OCI-LY1 (cell line): Measurements from ENCODE around the gene NPIPB4.
"Not testable (repeated sequence)": the region's sequence is repeated elsewhere in the genome, so short reads cannot be mapped to it uniquely, and the experiment has no call there.

ENCODE experiments used
- EZH2 ChIP-seq: fragments of 200-600 bp; sonication (generic), shearing (Covaris generic); IDR thresholded peaks from 2 replicates; pipeline ENCODE4 v1.8.0; 2017; ENCODE audit warnings: borderline replicate concordance, mixed run types, mild to moderate bottlenecking, antibody characterized with exemption, low read length, moderate library complexity, mixed read lengths
- TF ChIP-seq, protein P1 (sequence below): fragments of 200-600 bp; sonication (generic), shearing (Covaris generic); IDR thresholded peaks from 2 replicates; pipeline ENCODE4 v1.5.1; 2017; ENCODE audit warnings: mild to moderate bottlenecking, antibody characterized with exemption, low read length, moderate library complexity, mixed read lengths

DNA sequence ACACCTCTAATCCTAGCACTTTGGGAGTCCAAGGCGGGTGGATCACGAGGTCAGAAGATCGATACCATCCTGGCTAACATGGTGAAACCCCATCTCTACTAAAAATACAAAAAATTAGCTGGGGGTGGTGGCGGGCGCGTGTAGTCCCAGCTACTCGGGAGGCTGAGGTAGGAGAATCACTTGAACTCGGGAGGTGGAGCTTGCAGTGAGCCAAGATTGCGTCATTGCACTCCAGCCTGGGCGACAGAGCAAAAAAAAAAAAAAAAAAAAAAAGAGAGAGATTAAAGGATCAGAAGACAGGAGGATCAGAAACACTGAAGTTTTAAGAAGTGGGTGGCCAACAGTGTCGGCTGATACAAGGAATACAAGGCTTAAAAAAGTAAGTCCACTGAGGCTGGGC is 41.9 kb downstream of the NPIPB4 start:
- TF ChIP-seq, protein P1, sequence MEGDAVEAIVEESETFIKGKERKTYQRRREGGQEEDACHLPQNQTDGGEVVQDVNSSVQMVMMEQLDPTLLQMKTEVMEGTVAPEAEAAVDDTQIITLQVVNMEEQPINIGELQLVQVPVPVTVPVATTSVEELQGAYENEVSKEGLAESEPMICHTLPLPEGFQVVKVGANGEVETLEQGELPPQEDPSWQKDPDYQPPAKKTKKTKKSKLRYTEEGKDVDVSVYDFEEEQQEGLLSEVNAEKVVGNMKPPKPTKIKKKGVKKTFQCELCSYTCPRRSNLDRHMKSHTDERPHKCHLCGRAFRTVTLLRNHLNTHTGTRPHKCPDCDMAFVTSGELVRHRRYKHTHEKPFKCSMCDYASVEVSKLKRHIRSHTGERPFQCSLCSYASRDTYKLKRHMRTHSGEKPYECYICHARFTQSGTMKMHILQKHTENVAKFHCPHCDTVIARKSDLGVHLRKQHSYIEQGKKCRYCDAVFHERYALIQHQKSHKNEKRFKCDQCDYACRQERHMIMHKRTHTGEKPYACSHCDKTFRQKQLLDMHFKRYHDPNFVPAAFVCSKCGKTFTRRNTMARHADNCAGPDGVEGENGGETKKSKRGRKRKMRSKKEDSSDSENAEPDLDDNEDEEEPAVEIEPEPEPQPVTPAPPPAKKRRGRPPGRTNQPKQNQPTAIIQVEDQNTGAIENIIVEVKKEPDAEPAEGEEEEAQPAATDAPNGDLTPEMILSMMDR: not testable (repeated sequence)
- TF ChIP-seq EZH2: not testable (repeated sequence)
